Stimulated activated CD8-positive, alpha-beta memory T cell treated with anti-CD3 and anti-CD28 coated beads, Interleukin-15, amount 100 ng/mL, for 48 hours (primary cell): ENCODE measurements around the gene UQCRC2.
"Not testable (repeated sequence)": the region's sequence is repeated elsewhere in the genome, so short reads cannot be mapped to it uniquely, and the experiment has no call there.

Experiments
- DNase-seq, 2 donors: peaks; one replicate each; pipeline ENCODE4 v3.0.0-alpha.2; 2020; ENCODE audit warnings: low read depth in 2 of 2

Gene UQCRC2

DNA sequence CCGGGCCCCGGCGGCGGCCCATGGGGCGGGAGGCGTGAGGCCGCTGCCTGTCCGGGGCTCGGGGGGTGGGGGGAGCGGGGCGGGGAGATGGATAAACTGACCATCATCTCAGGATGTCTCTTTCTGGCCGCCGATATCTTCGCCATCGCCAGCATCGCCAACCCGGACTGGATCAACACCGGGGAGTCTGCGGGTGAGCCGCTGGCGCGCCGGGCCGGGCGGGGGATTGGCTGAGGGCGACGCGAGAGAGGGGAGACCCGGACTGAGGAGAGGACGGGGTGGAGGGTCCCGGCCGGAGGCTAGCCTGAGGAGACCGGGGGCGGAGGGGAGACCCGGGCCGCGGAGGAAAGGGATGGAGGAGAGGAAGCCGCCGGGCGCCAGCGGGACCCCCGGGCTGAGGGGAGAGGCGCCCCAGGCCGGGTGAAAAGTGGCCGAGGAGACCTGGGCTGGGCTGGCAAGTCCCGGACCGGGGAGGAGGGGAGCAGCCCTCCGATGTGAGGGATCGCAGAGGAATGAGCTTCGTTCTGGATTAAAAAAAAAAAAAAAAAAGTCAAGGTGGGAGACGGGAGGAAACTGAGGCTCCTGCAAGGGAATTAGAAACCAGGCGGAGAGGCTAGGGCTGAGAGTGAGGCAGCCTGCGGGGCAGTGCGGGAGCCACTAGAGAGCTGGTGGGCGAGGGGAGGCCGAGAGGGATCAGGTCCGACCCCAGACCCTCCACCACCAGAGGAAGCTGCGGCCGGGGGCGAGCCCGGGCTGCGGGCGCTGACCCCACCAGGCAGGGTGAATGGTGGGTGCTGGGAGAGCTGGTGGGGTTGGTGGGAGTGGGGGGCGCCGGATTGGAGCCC is 55.3 kb downstream of the UQCRC2 start:
- DNase-seq = no peak

- DNase-seq = no peak
These were observed 57.7 kb downstream of the UQCRC2 start for GRCh38 chr16:22010902-22011301.

GRCh38 chr16:22012241-22012640 is 59.1 kb downstream of the UQCRC2 start:
- DNase-seq = no peak

- no peak for DNase-seq
These were observed 60.3 kb downstream of the UQCRC2 start for GRCh38 chr16:22013486-22013885.

DNA sequence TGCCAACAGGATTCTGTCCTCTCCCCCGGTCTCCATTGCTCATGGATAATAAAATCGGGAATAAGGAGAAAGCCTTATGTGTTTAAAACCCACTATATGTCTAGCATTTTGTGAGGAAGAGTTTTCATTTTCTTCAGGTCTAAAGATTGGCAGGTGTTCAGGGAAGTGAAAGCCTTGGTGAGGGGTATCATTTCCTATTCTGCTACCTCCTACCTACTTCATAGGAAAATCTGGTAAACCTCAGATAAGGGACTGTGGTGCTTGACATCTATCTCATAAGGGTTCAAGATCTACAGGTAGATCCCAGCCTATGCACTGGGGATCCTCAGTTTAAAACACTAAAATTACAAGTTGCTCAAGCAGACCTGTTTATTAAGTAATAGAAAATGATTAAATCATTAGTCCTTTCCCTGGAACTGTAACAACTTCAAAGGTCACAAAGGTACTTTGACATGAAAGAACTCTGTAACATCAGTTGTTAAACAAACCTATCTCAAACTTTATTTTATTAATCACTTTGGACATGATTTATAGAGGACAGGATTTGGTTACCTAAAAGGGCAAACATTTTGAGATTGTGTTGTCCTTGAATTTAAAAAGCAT is 61.2 kb downstream of the UQCRC2 start:
- DNase-seq = no peak

- DNase-seq = no peak
These were observed 63.8 kb downstream of the UQCRC2 start for GRCh38 chr16:22016927-22017326.

DNA sequence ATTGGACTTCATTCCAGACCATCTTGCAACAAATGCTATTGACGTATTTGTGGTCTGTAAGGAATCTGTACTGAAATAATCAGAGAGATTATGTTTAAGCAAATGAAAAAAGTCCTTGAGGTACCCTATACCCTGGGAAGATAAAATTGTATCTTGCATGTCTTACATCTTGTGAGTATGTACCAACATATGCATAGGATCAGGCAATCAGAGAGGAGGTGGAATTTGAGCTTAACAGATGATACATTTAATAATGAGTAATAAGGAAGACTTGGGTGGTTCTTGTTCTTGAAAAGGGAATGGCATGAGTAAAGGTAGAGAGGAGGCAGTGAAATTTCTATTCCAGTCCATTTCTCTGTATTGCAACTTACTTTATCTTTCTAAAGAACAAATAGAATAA is 65.4 kb downstream of the UQCRC2 start:
- DNase-seq = no peak

DNA sequence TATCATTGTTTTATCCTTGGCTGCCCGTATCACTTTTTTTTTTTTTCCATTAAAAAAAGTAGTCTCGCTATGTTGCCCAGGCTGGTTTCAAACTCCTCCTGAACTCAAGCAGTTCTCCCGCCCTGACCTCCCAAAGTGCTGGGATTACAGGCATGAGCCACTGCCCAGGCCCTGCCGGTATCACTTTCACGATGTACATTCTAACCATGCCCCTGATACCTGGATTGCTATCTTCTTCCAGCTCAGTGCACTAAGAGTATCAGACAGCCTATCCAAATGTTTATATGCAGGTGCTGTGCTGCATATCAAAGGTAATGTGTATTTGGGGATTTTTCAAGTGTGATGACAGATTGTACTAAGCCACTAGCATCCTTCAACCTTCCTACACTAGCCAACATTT is 69.0 kb downstream of the UQCRC2 start:
- DNase-seq = no peak

GRCh38 chr16:22023505-22023904 is 70.3 kb downstream of the UQCRC2 start:
- DNase-seq = no peak

DNA sequence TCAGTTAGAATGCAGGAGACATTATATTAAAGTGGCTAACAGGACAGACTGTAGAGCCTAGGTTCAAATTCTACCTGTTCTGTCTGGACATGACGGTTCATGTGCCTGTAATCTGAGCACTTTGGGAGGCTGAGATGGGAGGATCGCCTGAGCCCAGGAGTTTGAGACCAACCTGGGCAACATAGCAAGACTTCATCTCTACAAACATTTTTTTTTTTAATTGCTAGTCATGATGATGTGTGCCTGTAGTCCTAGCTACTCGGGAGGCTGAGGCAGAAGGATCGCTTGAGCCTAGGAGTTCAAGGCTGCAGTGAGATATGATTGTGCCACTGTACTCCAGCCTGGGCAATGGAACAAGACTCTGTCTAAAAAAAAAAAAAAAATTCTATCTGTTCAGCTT is 71.6 kb downstream of the UQCRC2 start:
- not testable (repeated sequence) for DNase-seq

DNA sequence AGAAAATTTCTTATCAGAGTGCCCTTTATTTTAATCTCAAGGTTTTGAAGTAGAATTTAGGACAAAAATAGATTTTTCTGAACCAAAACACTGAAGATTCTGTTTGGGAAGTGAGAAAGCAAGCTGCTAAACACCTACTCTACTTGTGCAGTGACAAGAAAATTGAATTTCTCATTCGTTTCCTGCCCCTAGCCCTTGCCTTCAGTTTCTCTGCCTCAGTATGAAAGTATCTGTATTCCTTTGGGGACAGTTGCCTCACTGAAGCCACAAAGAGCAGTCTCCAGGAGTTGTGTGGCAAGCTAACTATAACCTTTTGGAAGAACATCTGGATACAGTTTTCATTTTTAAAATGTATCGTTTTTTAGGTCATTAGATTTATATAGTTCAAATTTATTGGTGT is 74.5 kb downstream of the UQCRC2 start:
- no peak for DNase-seq

GRCh38 chr16:22029632-22030031 is 76.5 kb downstream of the UQCRC2 start:
- DNase-seq = no peak

DNA sequence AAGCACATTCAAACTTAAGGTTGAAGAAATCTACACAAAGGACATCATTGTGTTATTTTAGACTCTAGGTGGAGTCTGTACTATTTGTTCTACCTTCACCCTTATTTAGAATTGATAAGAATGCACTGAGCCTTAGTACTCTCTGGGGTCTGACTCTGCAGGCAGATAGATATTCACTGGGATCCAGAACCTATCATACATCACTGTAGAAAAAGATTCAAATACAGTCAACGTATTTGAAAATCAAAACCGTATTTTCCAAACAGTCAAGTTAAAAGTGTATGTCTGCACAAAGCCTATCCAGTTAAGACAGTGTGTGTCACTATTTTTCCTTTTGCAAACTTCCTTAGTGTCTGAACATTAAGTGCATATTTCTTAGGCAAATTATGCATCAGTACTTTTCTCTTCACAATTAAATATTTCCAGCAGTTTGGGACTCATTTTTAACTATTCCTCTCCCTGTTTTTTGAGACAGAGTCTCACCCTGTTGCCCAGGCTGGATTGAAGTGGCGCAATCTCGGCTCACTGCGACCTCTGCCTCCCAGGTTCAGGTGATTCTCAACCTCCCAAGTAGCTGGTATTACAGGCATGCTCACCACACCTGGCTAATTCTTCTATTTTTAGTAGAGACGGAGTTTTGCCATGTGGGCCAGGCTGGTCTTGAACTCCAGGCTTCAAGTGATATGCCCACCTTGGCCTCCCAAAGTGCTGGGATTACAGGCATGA is 77.1 kb downstream of the UQCRC2 start:
- DNase-seq = no peak

GRCh38 chr16:22031483-22032083 is 78.4 kb downstream of the UQCRC2 start:
- no peak for DNase-seq
